A172 (cell line): ENCODE results near the gene SLC25A46. TPM values are rescaled to one million over a fixed set of nuclear protein-coding genes. Genes with fewer than 3 reads are reported as not detected.
A peak's percentile ranks its signal among the peaks of the same experiment; 100 is the strongest.
"Not testable (repeated sequence)": the region's sequence is repeated elsewhere in the genome, so short reads cannot be mapped to it uniquely, and the experiment has no call there.

Source experiments
- DNase-seq: peaks from one replicate; pipeline ENCODE4 v3.0.0-alpha.2; 2015; ENCODE audit warnings: low spot score
- total RNA-seq: library from RNA; depleted of rRNA; stranded (reverse); fragments of >200 nt; shearing (Covaris generic); gene quantifications from 2 replicates; pipeline ENCODE4 v1.2.3, GENCODE V29; 2014; rRNA removed

Gene SLC25A46
- total RNA-seq, result 109 and 112 TPM in 2 replicates

DNA sequence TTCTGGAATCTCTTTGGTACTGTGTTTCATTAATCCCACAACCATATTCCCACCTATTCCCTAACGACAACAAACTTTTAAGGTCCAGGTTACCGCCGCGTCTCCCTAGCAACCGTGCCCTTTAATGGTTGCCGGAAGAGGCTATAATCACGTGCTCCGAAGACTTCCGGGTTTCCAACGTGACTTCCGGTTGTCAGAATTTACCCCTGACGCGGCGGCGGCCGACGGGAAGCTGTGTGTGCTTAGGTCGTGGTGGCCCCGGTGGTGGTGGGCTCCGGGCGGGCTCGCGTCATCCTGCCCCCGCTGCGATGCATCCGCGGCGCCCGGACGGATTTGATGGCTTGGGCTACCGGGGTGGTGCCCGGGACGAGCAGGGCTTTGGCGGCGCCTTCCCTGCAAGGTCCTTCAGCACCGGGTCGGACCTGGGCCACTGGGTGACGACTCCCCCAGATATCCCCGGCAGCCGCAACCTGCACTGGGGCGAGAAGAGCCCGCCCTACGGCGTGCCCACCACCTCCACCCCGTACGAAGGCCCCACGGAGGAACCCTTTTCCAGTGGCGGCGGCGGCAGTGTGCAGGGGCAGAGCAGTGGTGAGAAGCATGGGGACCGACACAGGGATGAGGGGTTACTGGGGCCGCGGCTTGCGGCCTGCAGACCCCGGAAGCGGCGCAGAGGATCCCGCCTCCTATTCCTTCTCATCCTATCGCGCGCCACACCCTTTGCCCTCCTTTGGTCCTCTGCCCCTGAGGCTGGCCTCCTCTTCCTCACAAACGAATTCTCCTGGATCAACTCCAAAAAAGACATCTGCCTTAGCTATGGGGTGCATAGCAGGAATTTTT is at the start of gene SLC25A46:
Gene SLC25A46 (plus strand): TSS at position 196 of the 840 bp plus-strand sequence. CDS start 113 bp downstream, at position 309.
- DNase-seq, result peak; percentile 85

DNA sequence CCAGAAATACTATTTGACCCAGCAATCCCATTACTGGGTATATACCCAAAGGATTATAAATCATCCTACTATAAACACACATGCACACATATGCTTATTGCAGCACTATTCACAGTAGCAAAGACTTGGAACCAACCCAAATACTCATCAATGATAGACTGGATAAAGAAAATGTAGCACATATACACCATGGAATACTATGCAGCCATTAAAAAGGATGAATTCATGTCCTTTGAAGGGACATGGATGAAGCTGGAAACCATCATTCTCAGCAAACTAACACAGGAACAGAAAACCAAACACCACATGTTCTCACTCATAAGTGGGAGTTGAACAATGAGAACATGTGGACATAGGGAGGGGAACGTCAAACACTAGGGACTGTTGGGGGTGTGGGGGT is 48.2 kb upstream of the SLC25A46 start:
- not testable (repeated sequence) for DNase-seq

DNA sequence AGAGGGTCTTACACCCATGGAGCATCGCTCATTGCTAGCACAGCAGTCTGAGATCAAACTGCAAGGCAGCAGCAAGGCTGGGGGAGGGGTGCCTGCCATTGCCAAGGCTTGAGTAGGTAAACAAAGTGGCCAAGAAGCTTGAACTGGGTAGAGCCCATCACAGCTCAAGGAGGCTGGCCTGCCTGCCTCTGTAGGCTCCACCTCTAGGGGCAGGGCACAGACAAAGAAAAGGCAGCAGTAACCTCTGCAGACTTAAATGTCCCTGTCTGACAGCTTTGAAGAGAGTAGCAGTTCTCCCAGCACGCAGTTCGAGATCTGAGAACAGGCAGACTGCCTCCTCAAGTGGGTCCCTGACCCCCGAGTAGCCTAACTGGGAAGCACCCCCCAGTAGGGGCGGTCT is 46.1 kb upstream of the SLC25A46 start:
- DNase-seq, result not testable (repeated sequence)

DNA sequence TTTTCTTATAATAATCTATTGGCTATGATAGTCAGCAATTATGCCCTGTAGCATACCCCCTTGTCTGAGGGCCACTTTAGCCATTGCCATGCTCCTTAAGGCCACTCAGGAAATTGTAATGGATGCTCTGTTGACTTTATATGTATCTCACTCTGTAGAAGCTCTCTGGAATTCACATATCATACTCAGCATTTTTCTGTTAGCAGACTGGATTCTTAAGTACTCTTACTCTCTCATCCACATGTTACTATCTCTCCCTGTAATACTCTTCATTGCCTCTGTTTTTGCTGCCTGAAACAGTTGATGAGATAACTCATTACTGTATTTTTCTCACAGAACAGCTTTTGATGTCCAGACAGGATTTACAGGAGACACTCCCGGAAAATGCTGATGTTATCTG is 36.5 kb upstream of the SLC25A46 start:
- no peak for DNase-seq

DNA sequence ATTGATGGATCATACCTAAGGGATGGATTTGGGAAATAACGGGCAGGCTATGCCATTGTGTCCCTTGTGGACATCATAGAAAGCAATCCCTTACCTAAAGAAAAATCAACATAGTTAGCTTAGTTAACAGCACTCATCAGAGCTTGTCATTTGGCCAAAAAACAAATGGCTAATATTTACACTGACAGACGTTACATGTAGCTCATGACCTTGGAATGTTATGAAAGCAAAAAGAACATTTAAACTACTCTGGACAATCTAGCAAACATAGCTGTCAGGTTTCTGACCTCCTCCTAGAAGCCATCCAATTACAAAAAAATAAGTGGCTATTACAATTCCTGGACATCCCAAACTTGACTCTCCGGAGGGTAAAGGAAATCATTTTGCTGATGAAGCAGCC is 36.1 kb upstream of the SLC25A46 start:
- DNase-seq, result no peak

DNA sequence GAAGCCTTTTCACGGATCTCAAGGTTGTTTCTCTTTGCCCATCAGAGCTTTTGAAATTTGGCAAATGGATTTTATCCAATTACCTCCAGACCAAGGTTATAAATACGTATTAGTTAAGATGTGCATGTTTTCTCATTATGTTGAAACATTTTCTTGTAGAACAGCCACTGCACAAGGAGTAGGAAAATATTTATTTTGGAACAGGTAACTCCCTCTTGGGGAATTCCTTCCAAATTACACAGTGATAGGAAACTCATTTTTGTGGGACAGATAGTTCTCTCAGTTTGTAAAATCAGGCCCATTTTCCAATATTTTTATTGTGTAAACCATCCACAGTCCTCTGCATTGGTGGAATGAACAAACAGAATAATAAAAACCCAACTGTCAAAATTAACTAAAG is 35.3 kb upstream of the SLC25A46 start:
- DNase-seq, result no peak

DNA sequence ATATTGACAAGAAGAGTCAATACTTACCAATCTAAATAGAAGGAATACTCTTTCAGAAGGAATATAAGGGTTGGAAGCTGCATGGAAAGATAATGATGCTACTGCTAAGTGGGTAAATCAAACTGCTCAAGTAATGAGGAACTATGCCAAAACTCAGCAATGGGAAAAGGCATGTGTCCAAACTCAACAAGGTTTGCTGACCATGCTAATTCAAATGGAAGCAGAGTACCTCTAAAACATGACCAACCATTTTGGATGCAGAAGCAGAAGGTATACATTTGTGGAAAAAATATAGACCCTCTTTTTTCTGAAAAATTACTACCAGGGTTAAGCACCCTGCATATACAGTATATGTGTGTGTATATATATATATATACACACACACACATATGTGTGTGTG is 33.5 kb upstream of the SLC25A46 start:
- DNase-seq, result no peak

DNA sequence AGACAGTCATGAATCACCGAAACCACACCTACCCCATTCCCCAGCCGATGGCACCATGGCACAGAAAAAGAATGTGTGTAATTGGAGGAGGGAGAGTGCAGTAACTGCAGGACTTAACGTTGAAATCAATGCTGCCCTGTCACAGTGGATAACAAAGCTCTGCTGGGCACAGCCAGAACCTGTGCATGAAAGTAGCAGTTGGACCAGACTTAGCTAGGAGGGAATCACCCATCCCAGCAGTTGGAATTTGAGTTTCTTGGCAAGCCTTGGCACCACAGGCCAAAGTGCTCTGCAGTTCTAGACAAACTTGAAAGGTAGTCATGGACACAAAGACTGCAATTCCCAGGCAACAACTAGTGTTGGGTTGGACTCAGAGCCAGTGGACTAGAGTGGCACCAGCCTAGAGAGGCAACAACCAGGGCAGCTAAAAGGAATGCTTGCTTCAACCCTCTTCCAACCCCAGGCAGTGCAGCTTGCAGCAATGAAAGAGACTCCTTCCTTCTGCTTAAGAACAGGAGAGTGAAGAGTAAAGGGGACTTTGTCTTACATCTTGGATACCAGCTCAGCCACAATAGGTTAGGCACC is 31.5 kb upstream of the SLC25A46 start:
- DNase-seq, result no peak

DNA sequence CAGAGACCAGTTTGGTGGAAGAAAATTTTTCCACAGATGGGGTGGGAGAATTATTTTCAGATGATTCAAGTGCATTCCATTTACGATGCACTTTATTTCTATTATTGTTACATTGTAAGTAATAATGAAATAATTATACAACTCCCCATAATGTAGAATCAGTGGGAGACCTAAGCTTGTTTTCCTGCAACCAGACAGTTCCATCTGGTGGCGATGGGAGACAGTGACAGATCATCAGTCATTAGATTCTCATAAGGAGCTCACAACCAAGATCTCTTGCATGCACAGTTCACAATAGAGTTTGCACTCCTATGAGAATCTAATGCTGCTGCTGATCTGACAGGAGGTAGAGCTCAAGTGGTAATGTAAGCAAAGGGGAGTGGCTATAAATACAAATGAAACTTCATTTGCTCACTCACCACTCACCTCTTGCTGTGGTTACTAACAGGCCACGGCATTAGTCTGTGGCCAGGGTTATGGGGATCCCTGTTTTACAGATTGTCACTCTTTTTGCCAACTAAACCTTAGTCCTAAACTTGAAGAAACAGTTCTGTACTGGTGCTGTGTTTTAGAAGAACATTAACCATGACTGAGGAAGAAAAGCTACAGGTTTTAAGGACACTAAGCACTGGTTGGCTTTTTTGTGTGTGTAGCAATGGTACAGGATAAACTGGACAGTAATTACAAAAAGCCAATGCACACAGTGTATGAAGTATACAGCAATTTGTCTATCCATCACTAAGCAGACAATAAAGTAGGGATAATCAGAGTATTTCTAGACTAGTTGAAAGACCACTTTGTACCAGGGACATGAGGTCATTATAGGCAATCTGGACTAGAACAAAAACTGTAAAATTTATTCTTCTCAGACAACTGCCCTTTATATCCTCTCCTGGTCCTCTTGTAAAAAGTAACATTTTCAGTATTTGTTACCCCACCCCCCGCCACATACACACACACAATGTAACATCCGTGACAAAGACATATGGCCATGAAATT is 22.3 kb upstream of the SLC25A46 start:
- DNase-seq, result no peak

DNA sequence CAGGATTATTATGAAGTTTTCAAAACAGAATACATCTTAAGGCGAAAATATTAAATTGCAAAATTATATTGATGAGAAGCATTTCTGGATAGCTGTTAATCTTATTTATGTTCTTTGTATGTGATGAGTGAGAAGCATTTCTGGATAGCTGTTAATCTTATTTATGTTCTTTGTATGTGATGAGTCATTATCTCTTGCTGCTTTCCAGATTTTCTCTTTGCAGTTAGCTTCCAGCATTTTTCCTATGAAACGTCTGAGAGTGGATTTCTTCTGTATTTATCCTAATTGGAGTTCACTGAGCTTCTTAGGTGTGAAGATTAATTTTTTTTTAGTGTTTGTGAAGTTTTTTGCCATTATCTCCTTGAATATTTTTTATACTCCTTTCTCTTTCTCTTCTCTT is 20.5 kb upstream of the SLC25A46 start:
- no peak for DNase-seq

DNA sequence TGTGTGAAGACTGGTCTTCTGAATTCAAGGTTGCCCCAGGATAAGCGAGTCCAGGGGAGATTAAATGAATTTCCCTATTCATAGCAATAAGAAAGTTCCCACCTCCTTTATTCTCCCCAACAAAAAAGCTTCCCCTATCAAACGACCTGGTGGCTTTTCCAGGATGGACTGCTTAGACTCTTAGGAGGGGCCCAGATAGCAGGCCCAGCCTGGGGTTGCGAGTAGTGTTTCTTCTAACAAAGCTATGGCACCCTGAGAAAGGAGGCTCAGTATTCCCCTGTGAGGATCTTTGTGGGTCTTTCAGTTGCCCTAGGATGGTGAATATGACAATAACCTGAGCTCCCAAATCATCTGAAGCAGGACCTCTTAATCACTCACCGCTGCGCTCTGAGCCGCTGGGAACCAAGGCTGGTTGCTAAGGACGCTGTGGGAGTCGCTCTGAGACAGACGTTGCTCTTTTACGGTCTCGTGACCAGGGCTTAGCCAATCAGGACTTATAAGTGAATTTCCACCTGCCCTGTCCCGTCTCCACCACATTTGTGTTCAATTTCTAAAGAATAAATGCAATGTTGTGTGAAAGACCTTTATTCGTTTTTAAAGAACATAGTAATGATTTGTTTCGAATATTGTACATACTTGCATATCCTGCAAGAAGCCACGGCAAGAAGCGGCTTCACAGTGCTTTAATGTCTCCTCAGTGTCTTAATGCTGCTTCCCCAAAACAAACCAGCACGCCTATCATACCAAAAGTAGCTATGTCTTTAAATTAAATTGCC is 12.4 kb upstream of the SLC25A46 start, which contains the start of gene TMEM232:
Gene TMEM232 (minus strand): TSS at position 423 of the 776 bp plus-strand sequence. CDS start 59,319 bp downstream, outside the sequence.
- DNase-seq, result peak; percentile 68

DNA sequence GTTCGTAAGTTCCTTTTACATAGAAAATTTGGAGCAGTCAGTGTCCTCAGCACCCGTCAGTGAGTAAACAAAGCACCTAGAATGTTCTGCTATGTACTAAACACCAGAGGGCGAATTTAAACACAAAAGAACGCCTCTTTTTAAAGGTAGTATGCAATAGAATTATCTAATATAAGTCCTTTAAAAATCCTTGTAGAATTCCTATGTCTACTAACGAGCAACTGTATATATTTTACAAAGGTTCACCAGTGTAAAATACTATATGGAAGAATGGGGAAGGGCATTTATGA is 11.8 kb upstream of the SLC25A46 start:
- DNase-seq, result no peak

DNA sequence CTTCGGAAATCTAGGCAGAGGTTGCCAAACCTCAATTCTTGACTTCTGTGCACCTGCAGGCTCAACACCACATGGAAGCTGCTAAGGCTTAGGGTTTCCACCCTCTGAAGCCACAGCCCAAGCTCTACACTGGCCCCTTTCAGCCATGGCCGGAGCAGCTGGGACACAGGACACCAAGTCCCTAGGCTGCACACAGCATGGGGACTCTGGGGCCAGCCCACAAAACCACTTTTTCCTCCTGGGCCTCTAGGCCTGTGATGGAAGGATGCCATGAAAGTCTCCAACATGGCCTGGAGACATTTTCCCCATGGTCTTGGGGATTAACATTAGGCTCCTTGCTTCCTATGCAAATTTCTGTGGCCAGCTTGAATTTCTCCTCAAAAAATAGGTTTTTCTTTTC is 7.3 kb upstream of the SLC25A46 start:
- not testable (repeated sequence) for DNase-seq

DNA sequence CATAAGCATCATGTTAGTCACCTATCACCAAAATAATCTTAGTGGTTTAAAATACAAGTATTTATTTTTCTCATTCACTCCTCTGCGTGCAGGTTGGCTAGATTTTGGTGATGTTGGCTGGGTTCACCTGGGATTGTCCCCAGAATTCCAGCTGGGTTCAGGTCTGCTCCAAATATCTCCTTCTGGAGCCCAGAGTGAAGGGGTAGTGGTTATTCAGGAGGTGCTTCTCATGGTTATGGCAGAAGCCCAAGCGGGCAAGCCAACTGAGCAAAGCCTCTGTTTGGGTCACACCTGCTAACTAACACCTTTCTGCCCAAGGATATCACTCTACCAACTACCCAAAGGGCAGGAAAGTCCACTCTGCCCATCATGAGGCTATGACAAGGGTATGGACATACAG is 4.7 kb upstream of the SLC25A46 start:
- no peak for DNase-seq

DNA sequence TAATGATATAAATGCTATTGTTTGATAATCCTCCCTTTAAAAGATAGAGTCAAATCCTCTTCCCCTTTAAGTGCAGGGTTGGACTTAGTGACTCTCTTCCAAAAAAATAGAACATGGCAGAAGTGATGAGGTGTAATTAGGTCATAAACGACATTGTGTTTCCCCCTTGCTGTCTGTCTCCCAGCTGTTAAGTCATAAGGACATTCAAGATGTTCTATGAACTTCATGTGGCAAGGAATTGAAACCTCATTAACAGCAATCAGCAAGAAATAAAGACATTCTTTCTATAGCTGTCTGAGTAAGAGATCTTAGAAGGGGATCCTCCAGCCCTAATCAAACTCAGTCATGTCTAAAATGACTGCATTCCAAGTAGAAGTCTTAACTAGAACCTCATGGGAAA is 3.3 kb upstream of the SLC25A46 start:
- no peak for DNase-seq

DNA sequence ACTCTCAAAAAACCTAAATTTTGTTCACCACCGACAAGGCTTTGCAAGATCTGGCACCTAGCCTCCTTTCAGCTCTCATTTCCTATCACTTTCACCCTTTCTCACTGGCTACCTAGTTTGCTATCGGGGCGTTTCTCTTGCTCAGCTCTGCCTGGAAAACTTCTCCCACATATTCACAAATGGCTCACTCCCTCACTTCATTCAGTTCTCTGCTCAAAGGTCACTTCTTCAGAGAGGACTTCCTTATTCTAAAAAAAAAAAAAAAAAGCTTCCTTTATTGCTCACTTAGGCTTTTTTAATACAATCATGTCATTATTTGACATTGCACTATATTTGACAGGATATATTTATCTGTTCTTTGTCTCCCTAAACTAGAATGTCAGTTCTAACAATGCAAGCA is 2.1 kb upstream of the SLC25A46 start:
- DNase-seq, result no peak

DNA sequence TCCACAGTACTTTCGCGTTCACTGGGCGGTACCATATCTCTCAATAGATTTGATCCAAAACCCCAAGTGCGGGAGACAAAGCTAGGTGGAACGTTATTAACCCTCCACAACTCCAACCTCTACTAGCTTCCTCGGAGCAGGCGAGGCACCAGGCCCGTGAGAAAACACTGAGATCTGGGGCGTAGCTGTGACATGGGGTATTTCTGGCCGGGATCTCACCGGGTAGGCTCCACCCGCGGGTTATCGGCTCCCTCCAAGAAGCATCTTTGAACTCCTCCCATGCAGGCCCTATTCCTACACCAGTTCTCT is 350 bp upstream of the SLC25A46 start:
- DNase-seq, result no peak

DNA sequence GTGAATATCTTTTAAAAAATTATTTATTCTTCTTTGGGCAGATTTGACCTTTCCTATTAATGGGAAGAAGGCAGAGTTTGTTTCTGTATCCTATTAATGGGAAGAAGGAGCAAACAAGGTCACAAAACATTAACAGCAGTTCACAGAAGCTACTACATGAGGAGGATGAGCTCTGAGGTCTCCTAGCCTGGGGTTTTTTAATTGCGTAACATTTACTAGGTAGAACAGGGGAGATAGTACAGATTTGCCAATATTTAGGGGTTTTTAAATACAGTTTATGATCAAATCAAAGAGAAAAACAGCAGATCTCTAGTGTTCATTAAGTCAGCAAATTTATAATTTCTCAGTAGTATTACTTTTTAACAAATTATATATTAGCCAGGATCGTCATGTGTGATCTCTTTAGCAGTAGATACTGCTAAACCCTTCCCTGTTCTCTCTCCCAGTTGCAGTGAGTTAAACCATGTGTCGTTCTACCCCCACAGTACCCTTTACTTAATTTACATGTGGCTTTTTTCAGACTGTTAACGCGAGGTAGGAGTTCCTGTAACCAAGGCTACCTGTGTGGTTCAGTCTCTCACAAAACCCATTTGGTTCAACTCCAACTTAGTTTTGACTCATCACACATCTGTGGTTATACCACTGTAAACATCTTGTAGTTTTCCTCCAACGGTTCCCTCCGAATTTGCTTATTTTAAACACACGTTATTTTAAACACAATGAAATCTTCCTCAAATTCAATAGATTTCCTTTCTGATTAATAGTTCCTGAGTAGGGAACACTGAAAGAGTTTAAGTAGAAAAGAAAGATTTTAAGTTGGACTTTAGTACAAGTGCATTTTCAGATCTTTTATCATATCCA is 13.3 kb downstream of the SLC25A46 start:
- DNase-seq, result peak; percentile 28

DNA sequence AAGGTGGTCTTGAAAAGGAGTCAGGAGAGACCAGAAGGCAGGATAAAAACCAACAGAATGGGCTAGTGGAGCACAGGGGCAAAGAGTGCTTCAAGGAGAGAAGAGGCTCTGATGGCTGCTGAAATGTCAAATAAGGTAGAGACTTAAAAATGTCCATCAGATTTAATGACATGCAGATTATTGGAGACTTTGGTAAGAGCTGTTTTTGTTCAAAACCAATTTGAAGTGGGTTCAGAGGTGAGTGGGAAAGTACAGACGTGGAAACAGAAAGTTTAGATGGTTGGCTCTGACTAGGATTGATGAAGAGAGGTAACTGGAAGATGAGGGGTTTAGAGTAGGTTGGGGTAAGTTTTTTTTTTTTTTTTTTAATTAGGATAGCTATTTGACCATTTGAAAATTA is 14.1 kb downstream of the SLC25A46 start:
- no peak for DNase-seq

DNA sequence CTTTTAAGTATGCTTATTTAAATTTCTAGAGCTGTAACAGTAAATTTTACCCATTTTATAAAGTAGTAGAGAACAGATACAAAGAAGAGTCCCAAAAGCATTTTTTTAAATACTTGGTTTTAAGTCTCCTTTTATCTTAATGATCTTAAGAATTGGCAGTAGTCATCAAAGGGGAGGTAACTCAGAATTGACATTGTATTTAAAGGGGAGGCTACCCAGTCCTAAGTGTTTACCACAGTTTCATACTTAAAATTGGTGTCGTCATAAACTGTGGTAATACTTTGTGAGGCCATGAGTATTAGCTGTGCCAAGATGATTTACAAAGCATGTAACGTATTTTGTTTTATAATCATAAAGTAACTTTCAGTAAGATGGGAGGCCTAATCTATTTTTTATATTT is 14.8 kb downstream of the SLC25A46 start:
- DNase-seq, result no peak

DNA sequence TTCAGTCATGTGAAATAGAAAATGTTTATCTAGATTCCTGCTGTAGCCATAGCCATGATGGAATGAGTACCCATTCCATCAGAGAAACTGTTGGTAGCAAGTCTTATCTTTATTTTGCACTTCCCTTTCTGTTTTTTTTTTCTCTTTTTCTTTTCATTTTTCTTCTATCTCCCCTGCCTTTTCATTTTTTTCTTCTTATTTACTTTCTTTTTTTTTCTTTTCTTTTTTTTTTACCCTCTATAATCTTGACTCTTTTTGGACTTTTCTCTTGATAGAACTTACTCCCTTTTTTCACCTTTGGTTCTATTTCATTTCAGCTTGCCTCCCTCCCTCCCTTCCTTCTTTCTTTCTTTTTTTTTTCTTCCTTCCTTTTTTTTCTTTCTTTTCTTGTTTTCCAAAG is 15.4 kb downstream of the SLC25A46 start:
- no peak for DNase-seq
